Breast epithelium (tissue), 4 donors: ENCODE data around the gene PEX10. TPM values are rescaled to one million over a fixed set of nuclear protein-coding genes. Genes with fewer than 3 reads are reported as not detected.
A peak's percentile ranks its signal among the peaks of the same experiment; 100 is the strongest.

ENCODE experiments used
- DNase-seq, 2 donors: peaks; one replicate each; pipeline ENCODE4 v3.0.0-alpha.2; 2019; ENCODE audit warnings: low spot score in 2 of 2
- H3K27ac ChIP-seq, 2 donors: fragments of 200-600 bp; sonication (generic) in 1 of 2; one replicate each; pipeline ENCODE4 v1.5.1; 2016 to 2019; ENCODE audit warnings: mild to moderate bottlenecking in 1 of 2
- H3K27me3 ChIP-seq, 2 donors: fragments of 200-600 bp; sonication (generic) in 1 of 2; one replicate each; pipeline versions ENCODE4 v1.5.1 to v1.6.0; 2017 to 2019; ENCODE audit warnings: control low read depth in 1 of 2, mild to moderate bottlenecking in 1 of 2
- H3K36me3 ChIP-seq: fragments of 200-600 bp; one replicate; pipeline ENCODE4 v1.5.1; 2019
- H3K4me1 ChIP-seq, 2 donors: fragments of 200-600 bp; sonication (generic); one replicate each; pipeline ENCODE4 v1.5.1; 2016 to 2019; ENCODE audit warnings: control low read depth in 1 of 2
- H3K4me3 ChIP-seq, 3 donors: fragments of 200-600 bp; sonication (generic); 1 replicate in 2 of 3; 2 replicates in 1 of 3; pipeline ENCODE4 v1.5.1; 2016 to 2019; ENCODE audit warnings: mild to moderate bottlenecking in 3 of 3, moderate library complexity in 2 of 3
- H3K9me3 ChIP-seq, 2 donors: fragments of 200-600 bp; sonication (generic) in 1 of 2; one replicate each; pipeline ENCODE4 v1.5.1; 2016 to 2019; ENCODE audit warnings: control low read depth in 1 of 2
- POLR2A ChIP-seq: fragments of 450-650 bp; IDR thresholded peaks from one replicate; pipeline ENCODE4 v1.6.1; 2016; ENCODE audit warnings: antibody characterized with exemption, mild to moderate bottlenecking, moderate library complexity
- POLR2AphosphoS5 ChIP-seq, 3 donors: sonication (generic); formaldehyde crosslinking; IDR thresholded peaks; one replicate each; pipeline ENCODE4 v1.6.1; 2017; ENCODE audit warnings: antibody characterized with exemption in 3 of 3
- intact Hi-C: fragments of 100-400 bp; cut with DNase I; formaldehyde crosslinking; loops from one replicate; pipeline ENCODE4 v1.15.1; 2023; ENCODE audit warnings: low total_unique reads
- total RNA-seq, 3 donors: library from RNA; depleted of rRNA; stranded (reverse); fragments of >200 nt; gene quantifications; one replicate each; pipeline ENCODE4 v1.1.0, GENCODE V29; 2016
- TF ChIP-seq, protein P1 (sequence below), 3 donors: fragments of 450-650 bp; IDR thresholded peaks; one replicate each; pipeline ENCODE4 v1.5.1; 2016 to 2017; ENCODE audit warnings: antibody characterized with exemption in 3 of 3, mild to moderate bottlenecking in 3 of 3, moderate library complexity in 3 of 3

PEX10 gene
- total RNA-seq, 3 donors from 2014 or later: 23.3 to 37.4 (median 24.1) TPM

DNA sequence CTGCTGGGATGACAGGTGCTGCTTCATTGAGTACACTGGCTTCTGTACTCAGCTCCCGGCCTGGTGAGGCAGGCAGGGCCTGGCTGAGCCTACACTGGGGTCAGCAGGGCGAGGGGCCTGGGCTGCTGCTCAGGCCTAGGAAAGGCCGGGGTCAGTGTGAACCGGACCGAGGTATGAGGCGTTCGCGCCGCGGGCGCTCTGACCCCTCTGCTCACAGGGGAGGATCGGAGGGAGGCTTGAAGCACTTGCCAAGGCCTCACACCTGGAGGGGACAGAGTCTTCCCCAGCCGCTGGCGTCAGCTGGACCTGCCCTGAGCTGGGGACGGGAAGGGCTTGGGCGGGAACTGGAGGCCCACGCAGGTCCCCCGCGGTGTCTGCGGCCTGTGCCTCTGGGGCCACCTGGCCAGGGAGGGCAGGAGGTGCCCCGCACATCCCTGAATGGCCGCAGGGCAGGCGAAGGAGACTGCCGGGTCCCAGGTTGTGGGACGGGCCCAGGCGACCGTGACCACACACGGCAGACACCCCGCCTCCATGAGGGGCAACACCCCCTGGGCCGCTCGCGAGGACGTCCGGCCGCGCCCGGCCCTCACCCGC, 466 bp downstream of the PEX10 start:
- intact Hi-C loops: loop anchor here (2.0 kb wide), 1 partner anchor 137 kb away; no protein-coding TSS in a partner anchor
- peak in 1 of 2 donors; percentile 40 for DNase-seq
- Histone ChIP-seq H3K4me1 (peaks cover 15 to 17% of the 10 kb centered on the region in 2 donors), H3K4me3 (peak overlapping the region; percentile 86 to 95 (median 89)), H3K27ac (peak overlapping the region; percentile 88 to 94), H3K27me3 (peaks cover 0 to 7% of the 10 kb centered on the region in 2 donors), H3K9me3 (no peaks in the 10 kb centered on the region), H3K36me3 (no peaks in the 10 kb centered on the region)
- TF ChIP-seq, protein P1, sequence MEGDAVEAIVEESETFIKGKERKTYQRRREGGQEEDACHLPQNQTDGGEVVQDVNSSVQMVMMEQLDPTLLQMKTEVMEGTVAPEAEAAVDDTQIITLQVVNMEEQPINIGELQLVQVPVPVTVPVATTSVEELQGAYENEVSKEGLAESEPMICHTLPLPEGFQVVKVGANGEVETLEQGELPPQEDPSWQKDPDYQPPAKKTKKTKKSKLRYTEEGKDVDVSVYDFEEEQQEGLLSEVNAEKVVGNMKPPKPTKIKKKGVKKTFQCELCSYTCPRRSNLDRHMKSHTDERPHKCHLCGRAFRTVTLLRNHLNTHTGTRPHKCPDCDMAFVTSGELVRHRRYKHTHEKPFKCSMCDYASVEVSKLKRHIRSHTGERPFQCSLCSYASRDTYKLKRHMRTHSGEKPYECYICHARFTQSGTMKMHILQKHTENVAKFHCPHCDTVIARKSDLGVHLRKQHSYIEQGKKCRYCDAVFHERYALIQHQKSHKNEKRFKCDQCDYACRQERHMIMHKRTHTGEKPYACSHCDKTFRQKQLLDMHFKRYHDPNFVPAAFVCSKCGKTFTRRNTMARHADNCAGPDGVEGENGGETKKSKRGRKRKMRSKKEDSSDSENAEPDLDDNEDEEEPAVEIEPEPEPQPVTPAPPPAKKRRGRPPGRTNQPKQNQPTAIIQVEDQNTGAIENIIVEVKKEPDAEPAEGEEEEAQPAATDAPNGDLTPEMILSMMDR (IDR thresholded peaks at IDR 0.05): no peak
- TF ChIP-seq POLR2A (no peak), POLR2AphosphoS5 (IDR thresholded peaks at IDR 0.05) (no peak)

DNA sequence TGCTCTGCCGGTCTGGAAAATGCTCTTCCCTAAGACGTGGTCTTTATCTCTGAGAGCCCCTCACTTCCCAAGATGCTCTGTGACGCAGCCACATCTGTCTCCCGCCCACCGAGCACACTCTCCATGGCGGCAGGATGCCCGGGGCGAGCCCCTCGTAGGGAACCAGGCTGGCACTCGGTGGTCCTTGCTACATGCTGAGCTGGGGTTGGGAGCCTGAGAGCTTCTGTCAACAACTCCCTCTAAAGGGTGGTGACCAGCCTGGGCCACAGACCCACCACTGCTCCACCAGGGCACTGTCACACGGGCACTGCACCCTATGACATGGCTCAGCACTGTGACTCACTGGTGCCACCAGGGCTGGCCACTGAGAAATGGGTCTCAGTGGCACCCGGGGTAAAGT, 2.6 kb downstream of the PEX10 start:
- TF ChIP-seq POLR2AphosphoS5 (IDR thresholded peaks at IDR 0.05) (no peak), POLR2A (no peak)
- TF ChIP-seq, protein P1 (IDR thresholded peaks at IDR 0.05): no peak
- Histone ChIP-seq H3K27ac (no peak overlapping the region), H3K4me1 (peaks cover 15 to 17% of the 10 kb centered on the region in 2 donors), H3K9me3 (no peaks in the 10 kb centered on the region), H3K27me3 (no peaks in the 10 kb centered on the region), H3K4me3 (no peak overlapping the region), H3K36me3 (no peaks in the 10 kb centered on the region)
- intact Hi-C loops: loop anchor here (5.0 kb wide), 1 partner anchor 758 kb away; no protein-coding TSS in a partner anchor
- DNase-seq: no peak

DNA sequence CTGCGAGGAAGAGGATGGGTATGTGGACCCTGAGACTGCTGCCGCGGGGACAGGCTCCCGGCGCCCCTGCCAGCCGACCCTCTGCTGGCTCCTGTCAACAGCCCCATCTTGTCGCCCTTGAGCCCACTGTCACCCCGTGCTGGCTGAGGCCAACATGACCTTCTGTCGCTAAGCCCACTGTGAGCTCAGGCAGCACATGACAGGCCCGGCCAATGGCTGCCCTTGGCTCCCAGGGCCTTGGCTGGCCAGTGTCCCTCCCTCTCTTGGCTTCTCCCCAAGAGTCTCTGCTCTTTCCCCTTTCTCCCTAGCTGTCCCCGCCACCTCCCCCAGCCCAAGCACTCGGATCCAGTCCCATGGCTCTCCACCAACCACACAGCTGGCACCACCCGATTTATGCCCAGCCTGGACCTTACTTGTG, 3.5 kb downstream of the PEX10 start:
- TF ChIP-seq POLR2A (no peak), POLR2AphosphoS5 (IDR thresholded peaks at IDR 0.05) (no peak)
- TF ChIP-seq, protein P1 (IDR thresholded peaks at IDR 0.05): no peak
- no peak overlapping the region for H3K4me3 ChIP-seq
- peaks cover 13% of the 10 kb centered on the region in 2 donors for H3K4me1 ChIP-seq
- no peak for DNase-seq
- no peaks in the 10 kb centered on the region for H3K27me3 ChIP-seq
- no peak overlapping the region for H3K27ac ChIP-seq
- no peaks in the 10 kb centered on the region for H3K9me3 ChIP-seq
- no peaks in the 10 kb centered on the region for H3K36me3 ChIP-seq
- intact Hi-C loops: loop anchor here (5.0 kb wide), 1 partner anchor 758 kb away; no protein-coding TSS in a partner anchor

DNA sequence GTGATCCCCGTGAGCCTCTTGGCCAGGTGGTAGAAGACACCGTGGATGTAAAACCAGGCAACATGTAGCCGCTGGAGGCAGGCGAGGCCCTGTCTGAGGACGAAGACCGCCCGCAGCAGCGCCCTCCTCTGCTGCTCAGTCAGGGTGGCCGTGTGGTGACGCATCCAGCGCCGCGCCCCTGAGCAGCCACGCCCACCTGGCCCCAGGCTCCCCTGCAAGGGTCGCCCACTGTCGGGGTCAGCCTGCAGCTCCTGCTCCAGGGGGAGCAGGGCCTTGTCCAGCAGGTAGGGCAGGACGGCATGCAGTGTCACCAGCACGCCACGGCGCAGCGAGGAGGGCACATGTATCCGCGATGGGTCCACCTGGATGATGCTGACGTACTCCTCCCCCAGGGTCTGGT, 3.9 kb downstream of the PEX10 start:
- intact Hi-C loops: loop anchor here (5.0 kb wide), 1 partner anchor 759 kb away; no protein-coding TSS in a partner anchor
- DNase-seq: no peak
- TF ChIP-seq POLR2A (no peak), POLR2AphosphoS5 (IDR thresholded peaks at IDR 0.05) (no peak)
- TF ChIP-seq, protein P1 (IDR thresholded peaks at IDR 0.05): no peak
- peaks cover 9% of the 10 kb centered on the region in 2 donors for H3K4me1 ChIP-seq
- H3K9me3 ChIP-seq: no peaks in the 10 kb centered on the region
- H3K36me3 ChIP-seq: no peaks in the 10 kb centered on the region
- H3K27ac ChIP-seq: no peak overlapping the region
- H3K4me3 ChIP-seq: no peak overlapping the region
- H3K27me3 ChIP-seq: no peaks in the 10 kb centered on the region

DNA sequence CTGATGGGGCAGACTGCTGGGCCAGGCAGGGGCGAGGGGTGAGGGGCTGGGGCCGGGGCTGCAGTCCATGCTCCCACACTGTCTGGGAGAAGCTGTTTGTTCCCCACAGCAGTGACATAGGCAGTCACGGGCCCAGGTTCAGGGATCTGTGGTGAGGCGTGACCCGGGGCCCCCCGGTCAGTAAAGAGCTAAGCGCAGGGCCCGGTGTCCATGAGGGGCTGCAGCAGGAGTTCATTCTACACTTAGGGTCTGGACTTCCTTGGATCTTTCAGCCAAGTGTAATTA, 4.4 kb downstream of the PEX10 start:
- H3K27ac ChIP-seq: no peak overlapping the region
- peaks cover 4% of the 10 kb centered on the region for H3K36me3 ChIP-seq
- no peak overlapping the region for H3K4me3 ChIP-seq
- no peak for DNase-seq
- no peaks in the 10 kb centered on the region for H3K9me3 ChIP-seq
- no peaks in the 10 kb centered on the region for H3K27me3 ChIP-seq
- H3K4me1 ChIP-seq: peaks cover 4 to 7% of the 10 kb centered on the region in 2 donors
- intact Hi-C loops: loop anchor here (5.0 kb wide), 1 partner anchor 759 kb away; no protein-coding TSS in a partner anchor
- TF ChIP-seq POLR2AphosphoS5 (IDR thresholded peaks at IDR 0.05) (no peak), POLR2A (no peak)
- TF ChIP-seq, protein P1 (IDR thresholded peaks at IDR 0.05): no peak
